Smooth muscle cell (in vitro differentiated cells): Measurements from ENCODE around the gene TM9SF1. TPM values are rescaled to one million over a fixed set of nuclear protein-coding genes. Genes with fewer than 3 reads are reported as not detected.

Experiments used
- DNase-seq: peaks from one replicate; lab custom pipeline; 2025; ENCODE audit not compliant: unreplicated experiment; lab: John Stamatoyannopoulos, UW
- H2AFZ ChIP-seq: fragments of 200-600 bp; sonication (generic); 2 replicates; pipeline ENCODE4 v1.6.0; 2016; ENCODE audit warnings: antibody characterized with exemption, low read depth, mild to moderate bottlenecking
- H3F3A ChIP-seq: fragments of 200-600 bp; sonication (generic); 2 replicates; pipeline ENCODE4 v1.6.0; 2017; ENCODE audit warnings: antibody characterized with exemption, low read depth
- H3K27ac ChIP-seq: fragments of 200-600 bp; sonication (generic); 2 replicates; pipeline ENCODE4 v1.5.1; 2016; ENCODE audit warnings: low read depth, mild to moderate bottlenecking
- H3K27me3 ChIP-seq: fragments of 200-600 bp; sonication (generic); 2 replicates; pipeline ENCODE4 v1.6.1; 2016; ENCODE audit warnings: low read depth, mild to moderate bottlenecking
- H3K36me3 ChIP-seq: fragments of 200-600 bp; sonication (generic); 2 replicates; pipeline ENCODE4 v1.5.1; 2016; ENCODE audit warnings: low read depth
- H3K4me1 ChIP-seq: fragments of 200-600 bp; sonication (generic); 2 replicates; pipeline ENCODE4 v1.5.1; 2016; ENCODE audit warnings: low read depth
- H3K4me2 ChIP-seq: fragments of 200-600 bp; sonication (generic); 2 replicates; pipeline ENCODE4 v1.6.0; 2016; ENCODE audit warnings: mild to moderate bottlenecking
- H3K4me3 ChIP-seq: fragments of 200-600 bp; sonication (generic); 2 replicates; pipeline ENCODE4 v1.5.1; 2016; ENCODE audit warnings: mild to moderate bottlenecking
- H3K79me2 ChIP-seq: fragments of 200-600 bp; sonication (generic); 2 replicates; pipeline ENCODE4 v1.6.0; 2016; ENCODE audit warnings: low read depth, mild to moderate bottlenecking
- H3K9ac ChIP-seq: fragments of 200-600 bp; sonication (generic); 2 replicates; pipeline ENCODE4 v1.6.0; 2016; ENCODE audit warnings: low read depth
- H3K9me3 ChIP-seq: fragments of 200-600 bp; sonication (generic); replicated peaks from 2 replicates; pipeline ENCODE4 v1.5.1; 2016; ENCODE audit warnings: low read depth
- H4K20me1 ChIP-seq: fragments of 200-600 bp; sonication (generic); 2 replicates; pipeline ENCODE4 v1.6.0; 2016; ENCODE audit warnings: low read depth
- CTCF ChIP-seq: fragments of 200-600 bp; sonication (generic); IDR thresholded peaks from 2 replicates; pipeline ENCODE4 v1.5.1; 2017; ENCODE audit warnings: borderline replicate concordance, mild to moderate bottlenecking, antibody characterized with exemption; ENCODE audit not compliant: insufficient read depth, poor library complexity, severe bottlenecking
- WGBS: methylation state at CpG from one replicate; pipeline ENCODE4 v1.1.7; 2016; ENCODE audit warnings: low lambda C conversion rate; 5-methylcytosine and 5-hydroxymethylcytosine counted together
- polyA plus RNA-seq: library from polyadenylated mRNA; unstranded; fragments of >200 nt; fragmentation: Nextera tagmentation; extraction: Ambion mirVana; gene quantifications from 2 replicates; pipeline ENCODE4 v1.2.1, GENCODE V29; 2016
- total RNA-seq: library from RNA; depleted of rRNA; stranded (reverse); fragments of >200 nt; gene quantifications from 2 replicates; pipeline ENCODE4 v1.2.3, GENCODE V29; 2014

TM9SF1 gene
- total and polyA plus RNA-seq, 2 experiments from 2014 or later = 66.6 to 86.5 TPM

- Histone ChIP-seq H3K4me3 (peak within 1 kb of the TSS; percentile 85), H4K20me1 (peaks cover 15% of the 10 kb centered on the region), H3K9ac (peak within 1 kb of the TSS; percentile 91), H3K4me1 (peaks cover 17% of the 10 kb centered on the region), H3K27me3 (no peaks in the 10 kb centered on the region), H3K4me2 (peak within 1 kb of the TSS; percentile 93), H3K9me3 (no peaks in the 10 kb centered on the region), H3K79me2 (peaks cover 72% of the 10 kb centered on the region), H3F3A (peaks cover 12% of the 10 kb centered on the region), H3K27ac (peak within 1 kb of the TSS; percentile 89), H3K36me3 (no peaks in the 10 kb centered on the region), H2AFZ (peak within 1 kb of the TSS; percentile 90)
- peak; percentile 74 for DNase-seq
- WGBS = under 1% methylated on average over 27 of the region's 30 CpGs
- TF ChIP-seq CTCF = no peak
These were observed 36.9 kb upstream of the TM9SF1 start, which contains the start of gene NEDD8 for GRCh38 chr14:24232121-24232644. NEDD8 (minus strand) TSS chr14:24232367; CDS start chr14:24232267, 100 bp downstream.

- no peak for TF ChIP-seq CTCF
- peaks cover 17% of the 10 kb centered on the region for H3K4me1 ChIP-seq
- no peaks in the 10 kb centered on the region for H3K9me3 ChIP-seq
- peak overlapping the region; percentile 89 for H3K27ac ChIP-seq
- H4K20me1 ChIP-seq = peaks cover 22% of the 10 kb centered on the region
- H3K36me3 ChIP-seq = no peaks in the 10 kb centered on the region
- no peak for DNase-seq
- H2AFZ ChIP-seq = peak overlapping the region; percentile 76
- peak overlapping the region; percentile 91 for H3K9ac ChIP-seq
- peak overlapping the region; percentile 93 for H3K4me2 ChIP-seq
- peaks cover 78% of the 10 kb centered on the region for H3K79me2 ChIP-seq
- H3F3A ChIP-seq = peaks cover 8% of the 10 kb centered on the region
- peak overlapping the region; percentile 85 for H3K4me3 ChIP-seq
- 15% methylated on average over 23 of the region's 23 CpGs for WGBS
- H3K27me3 ChIP-seq = no peaks in the 10 kb centered on the region
These were observed 36.3 kb upstream of the TM9SF1 start for GRCh38 chr14:24231263-24232120.

- no peak for TF ChIP-seq CTCF
- DNase-seq = no peak
- 100% methylated on average over 1 of the region's 1 CpG for WGBS
- Histone ChIP-seq H4K20me1 (peaks cover 35% of the 10 kb centered on the region), H3K9me3 (no peaks in the 10 kb centered on the region), H3K9ac (no peak overlapping the region), H3K27me3 (no peaks in the 10 kb centered on the region), H3K4me3 (no peak overlapping the region), H3K4me2 (no peak overlapping the region), H3K27ac (no peak overlapping the region), H2AFZ (no peak overlapping the region), H3K4me1 (peaks cover 15% of the 10 kb centered on the region), H3K79me2 (peaks cover 86% of the 10 kb centered on the region), H3K36me3 (no peaks in the 10 kb centered on the region), H3F3A (no peaks in the 10 kb centered on the region)
These were observed 33.7 kb upstream of the TM9SF1 start for GRCh38 chr14:24228902-24229301.
